GM04503 (cell line): ENCODE measurements around the gene STX3.
"Not testable (repeated sequence)": the region's sequence is repeated elsewhere in the genome, so short reads cannot be mapped to it uniquely, and the experiment has no call there.

Source experiments
- DNase-seq: peaks from one replicate; pipeline ENCODE4 v3.0.0-alpha.2; 2012; ENCODE audit warnings: low read depth

Gene STX3

GRCh38 chr11:59791639-59792038 lies 36.5 kb downstream of the STX3 start:
- DNase-seq = no peak

GRCh38 chr11:59792507-59792906 lies 37.3 kb downstream of the STX3 start:
- no peak for DNase-seq

DNA sequence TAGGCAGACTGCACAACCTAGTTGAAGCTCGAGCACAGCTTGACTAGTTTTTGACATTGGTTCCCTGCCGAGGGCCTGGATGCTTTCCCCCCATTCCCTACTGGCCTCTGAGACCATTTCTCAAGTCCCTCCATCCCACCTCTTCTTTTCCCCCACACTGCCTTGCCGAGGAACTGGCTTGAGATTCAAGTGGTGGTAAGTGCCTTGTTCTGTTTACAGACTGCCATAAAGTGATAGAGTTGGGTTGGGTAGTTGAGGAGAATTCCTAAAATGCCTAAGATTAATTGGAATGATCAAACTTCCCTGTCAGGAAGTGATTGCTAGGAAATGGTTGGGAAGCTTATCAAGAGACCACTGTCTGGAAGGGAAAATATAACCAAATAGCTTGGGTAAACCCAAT lies 39.2 kb downstream of the STX3 start:
- no peak for DNase-seq

- DNase-seq = no peak
These were observed 45.3 kb downstream of the STX3 start for GRCh38 chr11:59800390-59801025.

GRCh38 chr11:59801160-59801706 lies 46.1 kb downstream of the STX3 start:
- DNase-seq = no peak

GRCh38 chr11:59801981-59802638 lies 46.9 kb downstream of the STX3 start:
- DNase-seq = peak; percentile 17

DNA sequence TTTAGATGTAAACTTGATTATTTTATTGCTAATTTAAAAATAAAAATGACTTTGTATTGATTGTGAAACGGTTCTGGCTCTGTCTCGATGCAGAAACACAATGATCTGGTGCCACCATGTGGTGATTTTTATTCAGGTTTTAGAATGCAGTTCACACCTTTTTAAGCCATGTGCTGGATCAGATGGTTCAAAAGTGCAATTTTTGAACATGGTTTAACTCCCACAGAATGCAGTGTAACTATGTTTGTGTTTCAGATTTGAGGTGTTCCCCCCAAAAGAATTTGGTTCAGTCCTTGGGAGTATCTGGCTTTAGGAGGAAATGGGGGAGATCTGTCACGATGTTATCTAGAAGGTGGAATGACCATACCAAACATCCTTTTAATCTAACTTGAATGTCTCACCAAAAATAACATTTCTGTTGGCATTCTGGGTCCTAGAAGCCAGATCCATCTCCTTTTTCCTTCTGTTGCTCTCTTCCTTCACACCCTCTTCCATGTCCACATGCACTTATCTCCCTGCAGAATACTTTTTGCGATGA lies 47.5 kb downstream of the STX3 start:
- peak; percentile 12 for DNase-seq

GRCh38 chr11:59804061-59804460 lies 48.9 kb downstream of the STX3 start:
- DNase-seq = no peak

GRCh38 chr11:59807047-59807610 lies 52.0 kb downstream of the STX3 start:
- no peak for DNase-seq

DNA sequence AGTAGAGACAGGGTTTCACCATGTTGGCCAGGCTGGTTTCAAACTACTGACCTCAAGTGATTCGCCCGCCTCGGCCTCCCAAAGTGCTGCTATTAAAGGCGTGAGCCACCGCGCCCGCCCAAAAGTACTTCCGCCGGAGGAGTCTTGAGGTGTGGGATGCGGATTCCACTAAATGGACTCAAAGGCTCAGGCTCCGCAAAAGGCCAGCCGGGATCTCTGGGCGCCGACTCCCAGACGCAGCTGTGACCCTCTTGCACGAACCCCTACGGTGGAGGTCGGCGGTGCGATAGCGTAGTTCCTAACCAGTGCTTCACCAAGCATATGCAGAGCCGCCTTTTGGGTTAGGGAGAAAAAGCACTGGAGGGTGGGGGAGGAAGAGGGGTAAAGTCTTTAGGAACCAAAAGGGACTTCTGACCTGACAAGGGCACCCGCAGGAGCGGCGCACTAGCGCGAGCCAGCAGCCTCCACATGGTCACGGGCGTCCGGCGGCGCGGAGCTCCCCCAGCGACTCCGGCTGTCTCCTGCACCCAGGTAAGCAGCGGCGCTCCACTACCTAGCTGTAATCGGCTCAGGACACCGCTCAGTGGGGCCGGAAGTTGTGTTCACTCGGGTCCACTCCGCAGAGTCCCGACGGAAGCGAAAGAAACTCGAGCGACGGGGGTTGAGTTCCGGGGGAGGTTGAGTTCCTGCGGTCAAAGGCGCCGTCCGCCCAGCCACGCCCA lies 55.2 kb downstream of the STX3 start, which contains the start of gene MRPL16:
TSS of gene MRPL16 (minus strand) at position 590 of the 722 bp plus-strand sequence. CDS start at position 470, 120 bp downstream.
- DNase-seq = peak; percentile 29

GRCh38 chr11:59810911-59811259 lies 55.7 kb downstream of the STX3 start:
- DNase-seq = no peak

DNA sequence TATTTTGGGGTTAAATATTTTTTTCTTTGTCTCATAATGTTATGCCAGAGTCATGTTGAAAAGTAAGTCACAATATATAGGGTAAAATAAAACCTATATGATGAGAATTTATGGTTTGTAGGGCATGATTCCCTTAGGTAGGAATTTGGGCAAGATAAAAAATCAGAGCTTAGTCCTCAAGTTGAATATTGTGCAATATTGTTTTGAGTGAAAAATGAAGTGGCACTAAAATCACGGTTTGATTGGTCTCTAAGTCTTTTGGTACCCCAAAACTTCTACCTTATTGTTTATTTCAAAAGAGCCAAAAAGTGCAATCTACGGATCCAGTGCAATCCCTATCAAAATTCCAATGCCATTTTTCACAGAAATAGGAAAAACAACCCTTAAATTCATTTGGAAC lies 57.0 kb downstream of the STX3 start:
- DNase-seq = no peak

- no peak for DNase-seq
These were observed 58.2 kb downstream of the STX3 start for GRCh38 chr11:59813364-59813763.

DNA sequence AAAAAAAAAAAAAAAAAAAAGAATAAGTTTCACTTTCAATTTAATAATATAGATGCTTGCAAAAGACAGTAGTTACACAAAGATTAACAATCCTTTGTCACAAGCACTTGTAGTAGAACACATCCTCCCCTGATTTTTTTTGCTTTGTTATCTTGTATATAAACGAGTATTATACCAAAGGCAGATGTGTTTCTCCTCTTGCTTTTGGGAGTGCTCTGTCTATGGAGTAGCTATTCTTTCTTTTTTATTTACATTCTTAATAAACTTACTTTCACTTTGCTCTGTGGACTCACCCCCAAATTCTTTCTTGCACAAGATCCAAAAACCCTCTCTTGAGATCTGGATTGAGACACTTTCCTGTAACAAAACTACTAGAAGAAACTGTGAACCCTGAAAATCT lies 58.8 kb downstream of the STX3 start:
- no peak for DNase-seq

GRCh38 chr11:59815754-59816153 lies 60.6 kb downstream of the STX3 start:
- no peak for DNase-seq

DNA sequence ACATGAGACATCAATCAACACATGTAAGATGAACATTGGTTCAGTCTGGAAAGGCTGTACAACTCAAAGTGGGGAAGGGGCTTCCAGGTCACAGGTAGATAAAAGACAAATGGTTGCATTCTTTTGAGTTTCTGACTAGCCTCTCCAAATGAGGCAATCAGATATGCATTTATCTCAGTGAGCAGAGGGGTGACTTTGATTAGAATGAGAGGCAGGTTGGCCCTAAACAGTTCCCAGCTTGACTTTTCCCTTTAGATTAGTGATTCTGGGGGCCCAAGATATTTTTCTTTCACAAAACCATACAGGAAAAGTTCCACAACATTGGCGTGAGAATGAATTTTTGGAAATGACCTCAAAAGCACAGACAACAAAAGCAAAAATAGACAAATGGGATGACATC lies 61.3 kb downstream of the STX3 start:
- not testable (repeated sequence) for DNase-seq

GRCh38 chr11:59818572-59818971 lies 63.4 kb downstream of the STX3 start:
- DNase-seq = no peak

DNA sequence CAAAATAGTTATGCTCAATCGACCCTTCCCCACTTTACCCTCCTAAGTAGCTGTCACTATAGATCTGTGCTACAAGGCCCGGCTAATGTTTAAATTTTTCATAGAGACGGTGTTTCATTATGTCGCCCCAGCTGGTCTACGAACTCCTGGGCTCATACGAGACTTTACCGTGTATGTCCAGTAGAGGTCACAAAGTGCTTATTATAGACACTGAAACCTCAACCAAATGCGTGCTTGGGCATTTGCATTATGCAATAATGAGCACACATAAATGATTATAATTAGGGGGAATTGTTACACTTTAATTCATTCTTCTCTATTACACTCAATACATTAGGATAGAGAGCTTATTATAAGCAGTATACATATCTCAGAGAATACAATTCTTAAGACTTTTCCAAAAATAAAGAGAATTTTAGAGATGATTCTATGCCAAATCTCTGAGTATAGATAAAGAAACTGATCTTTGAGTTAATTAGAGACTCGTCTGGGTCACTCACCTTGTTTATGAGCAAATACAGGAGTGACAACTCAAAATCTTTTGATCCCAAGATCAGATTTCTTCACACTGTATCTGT lies 67.9 kb downstream of the STX3 start:
- DNase-seq = peak; percentile 21

- DNase-seq = no peak
These were observed 74.2 kb downstream of the STX3 start for GRCh38 chr11:59829358-59829757.

DNA sequence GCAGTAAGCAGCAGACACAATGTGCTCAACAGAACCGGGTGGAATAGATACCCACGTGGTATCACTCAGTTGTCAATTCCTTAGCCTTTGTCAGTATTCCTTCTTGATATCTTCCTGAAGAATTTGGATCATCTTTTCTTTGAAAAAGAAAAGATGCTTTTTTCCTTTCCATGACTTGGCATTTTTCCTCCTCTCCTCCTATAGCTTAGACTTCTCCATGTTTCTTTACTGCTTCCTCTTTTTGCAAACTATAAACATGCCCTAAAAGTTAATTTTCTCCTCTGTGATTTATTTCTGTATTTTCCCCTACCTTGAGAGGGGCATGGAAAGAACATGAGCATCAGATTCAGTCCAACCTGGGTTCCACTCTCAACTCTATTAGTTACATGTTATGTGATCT lies 78.4 kb downstream of the STX3 start:
- no peak for DNase-seq

DNA sequence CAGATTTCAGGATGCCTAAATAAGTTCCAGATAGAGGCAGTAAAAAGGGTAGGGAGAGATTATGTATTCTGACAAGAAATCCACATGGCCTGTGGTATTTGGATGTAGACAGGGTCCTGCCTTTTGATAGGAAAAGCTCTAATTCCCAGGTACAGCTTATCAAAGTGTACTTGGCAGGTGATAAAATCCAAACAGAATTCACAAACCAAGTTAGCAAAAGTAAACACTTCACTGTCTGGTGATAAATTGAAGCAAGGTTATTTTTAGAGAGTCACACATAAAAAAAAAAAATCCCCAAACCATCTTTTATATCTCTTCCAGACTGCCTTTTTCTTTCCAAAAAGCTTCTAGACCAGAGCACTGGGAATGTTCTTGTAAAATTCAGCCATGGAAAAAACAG lies 84.4 kb downstream of the STX3 start:
- no peak for DNase-seq

- DNase-seq = no peak
These were observed 86.3 kb downstream of the STX3 start for GRCh38 chr11:59841514-59841913.
